Suprapubic skin (tissue), 4 donors: ENCODE results near the gene LDLRAD4.

ENCODE experiments used
- CTCF ChIP-seq, 2 donors: fragments of 200-600 bp in 1 of 2; fragments of 450-650 bp in 1 of 2; sonication (generic) in 1 of 2; IDR thresholded peaks; one replicate each; pipeline ENCODE4 v1.5.1; 2016 to 2019; ENCODE audit warnings: antibody characterized with exemption in 2 of 2, mild to moderate bottlenecking in 1 of 2, moderate library complexity in 1 of 2
- EP300 ChIP-seq: sonication (generic); formaldehyde crosslinking; IDR thresholded peaks from one replicate; pipeline ENCODE4 v1.6.1; 2017; ENCODE audit warnings: antibody characterized with exemption
- POLR2A ChIP-seq, 2 donors: fragments of 450-650 bp; IDR thresholded peaks; one replicate each; pipeline ENCODE4 v1.6.1; 2017; ENCODE audit warnings: antibody characterized with exemption in 2 of 2, mild to moderate bottlenecking in 2 of 2, moderate library complexity in 2 of 2
- POLR2AphosphoS5 ChIP-seq, 3 donors: sonication (generic); formaldehyde crosslinking; IDR thresholded peaks; one replicate each; pipeline ENCODE4 v1.6.1; 2017; ENCODE audit warnings: antibody characterized with exemption in 3 of 3

GRCh38 chr18:13242797-13243196, 24.2 kb downstream of the LDLRAD4 start:
- TF ChIP-seq CTCF (IDR thresholded peaks at IDR 0.05) (no peak), EP300 (no peak), POLR2A (IDR thresholded peaks at IDR 0.05) (no peak), POLR2AphosphoS5 (IDR thresholded peaks at IDR 0.05) (no peak)
